Keratinocyte (primary cell): ENCODE measurements around the gene SRL. TPM values are rescaled to one million over a fixed set of nuclear protein-coding genes. Genes with fewer than 3 reads are reported as not detected.

ENCODE experiments used
- DNase-seq: peaks from one replicate; pipeline ENCODE4 v3.0.0-alpha.2; 2011; ENCODE audit warnings: low read depth, missing footprints, low spot score
- FAIRE-seq: peaks from 2 replicates; lab custom pipeline; 2011; peaks lifted over from hg19 to GRCh38; lab: Jason Lieb, UNC
- H2AFZ ChIP-seq: 2 replicates; pipeline ENCODE4 v1.6.0; 2012; ENCODE audit warnings: low read length, control low read depth, inconsistent platforms; ENCODE audit not compliant: control insufficient read depth
- H3K27ac ChIP-seq: 2 replicates; pipeline ENCODE4 v1.5.1; 2011; ENCODE audit warnings: low read length; ENCODE audit not compliant: control insufficient read depth, insufficient read depth
- H3K27me3 ChIP-seq: 3 replicates; pipeline ENCODE4 v1.6.0; 2011; ENCODE audit warnings: low read length; ENCODE audit not compliant: control insufficient read depth, insufficient read depth; ENCODE audit errors: extremely low read depth
- H3K36me3 ChIP-seq, 2 experiments: 2 replicates in 1 of 2; 3 replicates in 1 of 2; pipeline ENCODE4 v1.5.1; 2011; ENCODE audit warnings: low read length in 2 of 2, mild to moderate bottlenecking in 1 of 2; ENCODE audit not compliant: control insufficient read depth in 2 of 2, insufficient read depth in 2 of 2; ENCODE audit errors: extremely low read depth in 1 of 2
- H3K4me1 ChIP-seq: 3 replicates; pipeline ENCODE4 v1.5.1; 2011; ENCODE audit warnings: low read length; ENCODE audit not compliant: control insufficient read depth, insufficient read depth; ENCODE audit errors: extremely low read depth
- H3K4me2 ChIP-seq: 3 replicates; pipeline ENCODE4 v1.6.0; 2011; ENCODE audit warnings: low read depth, low read length; ENCODE audit not compliant: control insufficient read depth, insufficient read depth; ENCODE audit errors: extremely low read depth
- H3K4me3 ChIP-seq, 3 experiments: fragments of 200-600 bp in 1 of 3; sonication (generic) in 1 of 3; 2 replicates in 2 of 3; 3 replicates in 1 of 3; pipeline ENCODE4 v1.5.1; 2011 to 2016; ENCODE audit warnings: low read length in 3 of 3, mild to moderate bottlenecking in 3 of 3, control low read depth in 2 of 3, inconsistent platforms in 1 of 3, low read depth in 1 of 3, mixed read lengths in 1 of 3, mixed run types in 1 of 3, moderate library complexity in 1 of 3; ENCODE audit not compliant: control insufficient read depth in 2 of 3, insufficient read depth in 2 of 3; ENCODE audit errors: extremely low read depth in 1 of 3
- H3K79me2 ChIP-seq: 2 replicates; pipeline ENCODE4 v1.6.0; 2012; ENCODE audit warnings: low read length; ENCODE audit not compliant: control insufficient read depth, insufficient read depth
- H3K9ac ChIP-seq: 3 replicates; pipeline ENCODE4 v1.6.0; 2011; ENCODE audit warnings: low read length; ENCODE audit not compliant: control insufficient read depth, insufficient read depth; ENCODE audit errors: extremely low read depth
- H3K9me1 ChIP-seq: 3 replicates; pipeline ENCODE4 v1.6.0; 2011; ENCODE audit warnings: low read length; ENCODE audit not compliant: control insufficient read depth, insufficient read depth; ENCODE audit errors: extremely low read depth
- H3K9me3 ChIP-seq: 2 replicates; pipeline ENCODE4 v1.5.1; 2012; ENCODE audit warnings: low read depth, low read length; ENCODE audit not compliant: control insufficient read depth
- H4K20me1 ChIP-seq: 3 replicates; pipeline ENCODE4 v1.6.0; 2011; ENCODE audit warnings: low read length; ENCODE audit not compliant: control insufficient read depth, insufficient read depth; ENCODE audit errors: extremely low read depth
- CTCF ChIP-seq, 3 experiments: IDR thresholded peaks in 1 of 3; conservative IDR thresholded peaks in 1 of 3; optimal IDR thresholded peaks in 1 of 3; 2 replicates in 2 of 3; 3 replicates in 1 of 3; pipeline versions ENCODE3 to v1.5.1; 2011; ENCODE audit warnings: low read length in 3 of 3, mild to moderate bottlenecking in 3 of 3, moderate library complexity in 2 of 3, control low read depth in 1 of 3, inconsistent platforms in 1 of 3; ENCODE audit not compliant: insufficient read depth in 2 of 3; ENCODE audit errors: extremely low read depth in 1 of 3
- EZH2 ChIP-seq: IDR thresholded peaks from one replicate; pipeline ENCODE4 v1.6.1; 2012; ENCODE audit warnings: inconsistent platforms, mild to moderate bottlenecking, low read length, moderate library complexity
- dilution Hi-C: fragments of 300-500 bp; cut with MboI; formaldehyde crosslinking; loops from one replicate; pipeline ENCODE4 v1.7.0; 2020; ENCODE audit warnings: low sequenced_read_pairs; ENCODE audit not compliant: extremely low pct_ligation_motif_present
- polyA minus RNA-seq, 3 experiments: library from RNA; depleted of rRNA, polyadenylated mRNA; stranded (reverse); fragments of >200 nt; gene quantifications; 1 replicate in 1 of 3; 2 replicates in 1 of 3; 3 replicates in 1 of 3; pipeline ENCODE4 v1.2.3, GENCODE V29; 2011
- polyA plus RNA-seq, 5 experiments: library from polyadenylated mRNA; depleted of rRNA in 3 of 5; stranded (reverse) in 3 of 5; stranded (forward) in 1 of 5; unstranded in 1 of 5; fragments of >200 nt; gene quantifications; 1 replicate in 1 of 5; 2 replicates in 3 of 5; 3 replicates in 1 of 5; pipeline versions ENCODE4 v1.2.1 to v1.2.3, GENCODE V29; 2011 to 2012; ENCODE audit warnings: missing spikeins in 2 of 5, low read depth in 1 of 5, low replicate concordance in 1 of 5

The SRL gene
- not detected in 3 replicates for polyA plus RNA-seq
- not detected for polyA plus RNA-seq (2011; ENCODE audit: low read depth)
- polyA plus RNA-seq (2011; cell fraction: cytosol; rRNA removed), result 0.02 TPM in 1 of 2 replicates, not detected in the other
- not detected in 2 replicates for polyA plus RNA-seq (2011; cell fraction: nucleus; rRNA removed)
- polyA plus RNA-seq (2012; ENCODE audit: low replicate concordance), result 0.03 TPM in 1 of 2 replicates, not detected in the other
- polyA minus RNA-seq, result not detected in 3 replicates
- not detected for polyA minus RNA-seq (2011; cell fraction: cytosol; rRNA and poly(A)+ RNA removed)
- polyA minus RNA-seq (2011; cell fraction: nucleus; rRNA and poly(A)+ RNA removed), result not detected in 2 replicates

DNA sequence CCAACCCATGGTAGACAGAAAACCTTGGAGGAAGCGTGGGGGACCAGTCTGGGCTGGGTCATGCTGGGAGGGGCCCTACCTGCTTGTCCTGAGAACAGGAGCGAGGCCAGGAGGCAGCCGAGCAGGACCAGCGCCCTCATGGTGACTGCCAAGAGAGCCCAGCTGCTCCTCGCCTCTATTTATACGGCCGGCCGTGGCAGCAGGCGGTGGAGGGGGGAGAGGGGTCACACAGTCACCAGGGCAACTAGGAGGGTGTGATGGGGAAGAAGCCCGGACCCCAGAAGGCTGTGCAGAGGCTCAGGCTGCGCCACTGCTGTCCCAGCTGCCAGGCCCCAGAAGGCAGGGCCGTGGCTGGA, at the start of gene SRL:
TSS of gene SRL (minus strand) at position 153 of the 356 bp plus-strand sequence. CDS start at position 140, 13 bp downstream.
- TF ChIP-seq EZH2, result no peak
- TF ChIP-seq CTCF (optimal IDR thresholded peaks at IDR 0.05 in 1 of 3, IDR thresholded peaks at IDR 0.05 in 1 of 3, conservative IDR thresholded peaks at IDR 0.05 in 1 of 3; ENCODE audit: extremely low read depth in 1 of 3, insufficient read depth in 2 of 3, low read length in 3 of 3), result no peak

GRCh38 chr16:4290236-4290830, 48.5 kb upstream of the SRL start:
- Histone ChIP-seq H3K4me2 (peak overlapping the region; percentile 10), H3K9me3 (no peaks in the 10 kb centered on the region), H2AFZ (no peak overlapping the region), H3K27me3 (no peaks in the 10 kb centered on the region), H3K4me1 (peaks cover 22% of the 10 kb centered on the region), H3K4me3 (no peak overlapping the region), H3K79me2 (no peaks in the 10 kb centered on the region), H3K9me1 (no peaks in the 10 kb centered on the region), H3K36me3 (no peaks in the 10 kb centered on the region), H3K9ac (peak overlapping the region; percentile 41), H3K27ac (peak overlapping the region; percentile 36), H4K20me1 (no peaks in the 10 kb centered on the region)
- DNase-seq (no peak), FAIRE-seq (no peak)
- TF ChIP-seq CTCF (optimal IDR thresholded peaks at IDR 0.05 in 1 of 3, IDR thresholded peaks at IDR 0.05 in 1 of 3, conservative IDR thresholded peaks at IDR 0.05 in 1 of 3; ENCODE audit: extremely low read depth in 1 of 3, insufficient read depth in 2 of 3, low read length in 3 of 3), result peak in 2 of 3 experiments; percentile 9 to 25
- no peak for TF ChIP-seq EZH2
- dilution Hi-C loops, result no loop called here

More for the DNA sequence above, at the start of gene SRL:
- Histone ChIP-seq H3K4me3 (no peak within 1 kb of the TSS), H2AFZ (no peak within 1 kb of the TSS), H3K9ac (no peak within 1 kb of the TSS), H3K27me3 (peaks cover 5% of the 10 kb centered on the region), H3K9me3 (no peaks in the 10 kb centered on the region), H3K36me3 (no peaks in the 10 kb centered on the region), H4K20me1 (no peaks in the 10 kb centered on the region), H3K79me2 (no peaks in the 10 kb centered on the region), H3K4me2 (no peak within 1 kb of the TSS), H3K27ac (no peak within 1 kb of the TSS), H3K9me1 (no peaks in the 10 kb centered on the region), H3K4me1 (no peaks in the 10 kb centered on the region)
- FAIRE-seq, result no peak
- DNase-seq, result no peak
- dilution Hi-C loops, result no loop called here
